ENCODE measurements around the gene DNAJC17. TPM values are rescaled to one million over a fixed set of nuclear protein-coding genes. Genes with fewer than 3 reads are reported as not detected.

Gene DNAJC17
- total RNA-seq, 1 experiment from 2014 or later: 14.8 TPM

DNA sequence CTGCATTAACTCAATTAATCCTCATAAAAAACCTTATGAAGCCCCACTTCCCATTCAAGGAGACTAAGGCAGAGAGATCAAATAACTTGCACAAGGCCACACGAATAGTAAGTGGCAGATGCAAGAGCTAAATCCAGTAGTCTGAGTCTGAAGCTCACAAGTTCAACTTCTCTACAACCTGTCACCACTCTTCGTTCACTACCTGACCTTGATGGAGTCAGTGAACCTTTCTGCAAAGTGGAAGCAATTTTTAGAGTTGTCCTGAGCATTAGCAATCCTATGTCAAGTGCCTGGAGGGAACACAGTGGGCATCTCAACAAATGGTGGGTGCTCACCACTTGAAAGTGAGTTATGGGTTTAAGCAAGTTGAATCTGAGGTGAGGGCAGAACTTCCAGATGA, 34.5 kb upstream of the DNAJC17 start:
- no peaks in the 10 kb centered on the region for H3K79me2 ChIP-seq (ENCODE audit: low read length)
- no peak overlapping the region for H3K27ac ChIP-seq (ENCODE audit: low read length)
- no peaks in the 10 kb centered on the region for H3K9me2 ChIP-seq (replicated peaks; ENCODE audit: insufficient read depth, low read length)
- no peak overlapping the region for H3K4me3 ChIP-seq (ENCODE audit: low read length)
- no peaks in the 10 kb centered on the region for H3K9me3 ChIP-seq (ENCODE audit: low read length)
- DNase-seq: no peak
- H3K9ac ChIP-seq (ENCODE audit: low read length): no peak overlapping the region
- no peak overlapping the region for H2AFZ ChIP-seq (ENCODE audit: low read length)
- H4K20me1 ChIP-seq (ENCODE audit: insufficient read depth, low read depth, low read length): no peaks in the 10 kb centered on the region
- no peak overlapping the region for H3K4me2 ChIP-seq (ENCODE audit: low read depth, low read length, poor library complexity, severe bottlenecking)
- H3K36me3 ChIP-seq (ENCODE audit: insufficient read depth, low read length): no peaks in the 10 kb centered on the region
- no peaks in the 10 kb centered on the region for H3K27me3 ChIP-seq (ENCODE audit: low read length)
- H3K4me1 ChIP-seq (ENCODE audit: low read length): peaks cover 16% of the 10 kb centered on the region

DNA sequence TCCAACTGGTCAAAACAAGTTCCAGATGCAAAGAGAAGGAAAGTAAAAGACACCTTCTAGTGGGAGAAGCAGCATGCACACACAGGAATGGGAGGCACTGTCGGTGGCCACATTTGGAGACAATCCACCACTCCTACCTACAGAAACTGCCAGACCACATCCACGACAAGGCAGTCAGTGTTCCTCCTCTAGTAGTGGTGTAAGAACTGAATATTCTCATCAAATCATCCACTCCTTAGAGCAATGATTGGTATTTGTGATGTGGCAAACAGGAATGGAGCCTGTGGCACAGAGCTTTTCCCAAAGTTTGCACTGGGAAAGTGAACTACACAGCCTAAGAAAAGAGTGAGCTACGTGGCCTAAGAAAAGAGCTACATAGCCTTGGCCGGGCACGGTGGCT, 31.5 kb upstream of the DNAJC17 start:
- no peaks in the 10 kb centered on the region for H3K9me3 ChIP-seq (ENCODE audit: low read length)
- no peaks in the 10 kb centered on the region for H3K79me2 ChIP-seq (ENCODE audit: low read length)
- no peaks in the 10 kb centered on the region for H3K36me3 ChIP-seq (ENCODE audit: insufficient read depth, low read length)
- no peak overlapping the region for H3K27ac ChIP-seq (ENCODE audit: low read length)
- H3K9me2 ChIP-seq (replicated peaks; ENCODE audit: insufficient read depth, low read length): no peaks in the 10 kb centered on the region
- no peak overlapping the region for H3K4me3 ChIP-seq (ENCODE audit: low read length)
- DNase-seq: no peak
- no peak overlapping the region for H2AFZ ChIP-seq (ENCODE audit: low read length)
- no peak overlapping the region for H3K9ac ChIP-seq (ENCODE audit: low read length)
- H3K4me1 ChIP-seq (ENCODE audit: low read length): peaks cover 4% of the 10 kb centered on the region
- H4K20me1 ChIP-seq (ENCODE audit: insufficient read depth, low read depth, low read length): no peaks in the 10 kb centered on the region
- H3K4me2 ChIP-seq (ENCODE audit: low read depth, low read length, poor library complexity, severe bottlenecking): no peak overlapping the region
- no peaks in the 10 kb centered on the region for H3K27me3 ChIP-seq (ENCODE audit: low read length)

DNA sequence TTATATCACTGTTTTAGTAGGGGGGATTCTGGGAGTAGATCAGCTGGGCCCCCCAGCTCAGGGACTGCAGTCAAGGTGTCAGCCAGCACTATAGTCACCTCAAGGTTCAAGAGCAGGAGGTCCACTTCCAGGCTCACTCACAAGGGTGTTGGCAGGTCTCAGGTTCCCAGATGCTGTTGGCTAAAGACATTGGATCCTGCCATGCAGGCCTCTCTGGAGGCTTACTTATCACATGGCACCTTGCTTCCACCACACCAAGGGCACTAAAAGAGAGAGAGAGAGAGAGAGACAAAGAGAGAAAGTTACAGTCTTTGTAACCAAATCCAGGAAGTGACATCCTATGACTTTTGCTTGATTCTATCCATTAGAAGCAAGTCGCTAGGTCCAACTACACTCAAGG, 28.7 kb upstream of the DNAJC17 start:
- Histone ChIP-seq H3K27ac (ENCODE audit: low read length) (no peak overlapping the region), H3K36me3 (ENCODE audit: insufficient read depth, low read length) (no peaks in the 10 kb centered on the region), H3K4me2 (ENCODE audit: low read depth, low read length, poor library complexity, severe bottlenecking) (no peak overlapping the region), H3K9ac (ENCODE audit: low read length) (no peak overlapping the region), H3K4me1 (ENCODE audit: low read length) (no peaks in the 10 kb centered on the region), H3K9me2 (replicated peaks; ENCODE audit: insufficient read depth, low read length) (no peaks in the 10 kb centered on the region), H3K9me3 (ENCODE audit: low read length) (no peaks in the 10 kb centered on the region), H4K20me1 (ENCODE audit: insufficient read depth, low read depth, low read length) (no peaks in the 10 kb centered on the region), H3K79me2 (ENCODE audit: low read length) (no peaks in the 10 kb centered on the region), H3K27me3 (ENCODE audit: low read length) (no peaks in the 10 kb centered on the region), H2AFZ (ENCODE audit: low read length) (no peak overlapping the region), H3K4me3 (ENCODE audit: low read length) (no peak overlapping the region)
- no peak for DNase-seq

DNA sequence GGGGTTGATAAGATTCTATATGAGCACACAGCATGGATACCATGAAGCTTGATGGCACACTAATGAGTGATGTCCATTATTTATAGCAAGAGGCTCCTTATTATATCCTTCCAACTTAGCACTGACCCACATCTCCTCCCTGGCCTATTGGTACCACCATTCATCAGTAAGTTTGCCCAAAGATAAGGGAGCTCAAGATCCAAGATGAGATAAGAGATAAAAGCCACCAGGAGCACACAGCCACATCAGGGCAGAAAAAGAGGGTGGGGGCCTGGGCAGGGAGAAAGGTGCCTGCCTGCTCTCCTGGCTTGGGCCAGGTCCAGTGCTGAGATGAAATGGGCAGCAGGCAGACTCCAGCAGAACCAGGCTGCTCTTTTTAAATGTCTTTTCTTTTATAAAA, 25.6 kb upstream of the DNAJC17 start:
- Histone ChIP-seq H3K9ac (ENCODE audit: low read length) (no peak overlapping the region), H3K9me3 (ENCODE audit: low read length) (no peaks in the 10 kb centered on the region), H3K9me2 (replicated peaks; ENCODE audit: insufficient read depth, low read length) (no peaks in the 10 kb centered on the region), H3K79me2 (ENCODE audit: low read length) (no peaks in the 10 kb centered on the region), H3K27me3 (ENCODE audit: low read length) (no peaks in the 10 kb centered on the region), H3K4me1 (ENCODE audit: low read length) (peaks cover 4% of the 10 kb centered on the region; the same call in 1 of the 2 replicates), H3K27ac (ENCODE audit: low read length) (no peak overlapping the region), H3K4me3 (ENCODE audit: low read length) (no peak overlapping the region), H3K4me2 (ENCODE audit: low read depth, low read length, poor library complexity, severe bottlenecking) (no peak overlapping the region), H3K36me3 (ENCODE audit: insufficient read depth, low read length) (no peaks in the 10 kb centered on the region), H4K20me1 (ENCODE audit: insufficient read depth, low read depth, low read length) (no peaks in the 10 kb centered on the region), H2AFZ (ENCODE audit: low read length) (no peak overlapping the region)
- no peak for DNase-seq

DNA sequence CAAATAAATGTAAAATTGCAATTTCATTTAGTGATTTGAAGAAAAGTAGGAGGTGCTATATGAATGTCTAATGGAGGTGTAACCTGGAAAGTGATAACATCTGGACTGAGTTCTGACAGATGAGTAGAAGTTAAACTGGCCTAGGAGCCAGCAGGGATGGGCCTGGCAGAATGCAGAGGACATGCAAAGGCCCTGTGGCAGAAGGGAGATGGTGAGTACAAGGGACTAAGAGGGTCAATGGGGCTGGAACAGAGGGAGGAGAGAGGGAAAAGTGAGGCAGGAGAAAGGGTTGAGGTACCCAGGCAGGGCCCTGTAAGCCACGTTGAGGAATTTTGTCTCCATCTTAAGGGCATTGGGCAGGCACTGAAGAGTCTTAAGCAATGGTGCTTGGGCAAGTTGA, 24.6 kb upstream of the DNAJC17 start:
- no peak overlapping the region for H3K9ac ChIP-seq (ENCODE audit: low read length)
- no peaks in the 10 kb centered on the region for H3K27me3 ChIP-seq (ENCODE audit: low read length)
- H3K9me3 ChIP-seq (ENCODE audit: low read length): no peaks in the 10 kb centered on the region
- no peaks in the 10 kb centered on the region for H3K79me2 ChIP-seq (ENCODE audit: low read length)
- H3K36me3 ChIP-seq (ENCODE audit: insufficient read depth, low read length): no peaks in the 10 kb centered on the region
- H3K27ac ChIP-seq (ENCODE audit: low read length): no peak overlapping the region
- H4K20me1 ChIP-seq (ENCODE audit: insufficient read depth, low read depth, low read length): no peaks in the 10 kb centered on the region
- H3K4me3 ChIP-seq (ENCODE audit: low read length): no peak overlapping the region
- no peak overlapping the region for H2AFZ ChIP-seq (ENCODE audit: low read length)
- H3K4me1 ChIP-seq (ENCODE audit: low read length): peaks cover 4% of the 10 kb centered on the region; the same call in 1 of the 2 replicates
- H3K9me2 ChIP-seq (replicated peaks; ENCODE audit: insufficient read depth, low read length): no peaks in the 10 kb centered on the region
- DNase-seq: no peak
- H3K4me2 ChIP-seq (ENCODE audit: low read depth, low read length, poor library complexity, severe bottlenecking): no peak overlapping the region

DNA sequence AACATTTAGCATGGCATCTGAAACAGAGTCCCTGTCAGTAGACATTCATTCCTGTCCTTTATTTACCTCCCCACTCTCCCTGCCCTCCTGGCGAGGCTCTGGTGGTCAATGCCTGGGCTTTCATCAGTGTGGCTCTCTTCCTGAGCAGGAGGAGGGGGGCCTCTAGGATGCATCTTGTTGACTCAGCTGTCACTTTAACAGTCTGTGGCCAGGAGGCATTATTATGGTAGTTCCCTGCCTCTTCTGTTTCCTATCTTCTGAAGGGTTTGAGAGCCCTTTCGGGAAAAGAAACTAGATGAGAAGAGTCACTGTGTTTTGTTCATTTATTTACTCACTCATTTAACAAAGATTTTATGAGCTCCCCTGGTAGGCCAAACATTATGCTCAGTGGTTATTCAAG, 23.6 kb upstream of the DNAJC17 start:
- no peaks in the 10 kb centered on the region for H3K79me2 ChIP-seq (ENCODE audit: low read length)
- H3K4me2 ChIP-seq (ENCODE audit: low read depth, low read length, poor library complexity, severe bottlenecking): no peak overlapping the region
- no peak overlapping the region for H3K27ac ChIP-seq (ENCODE audit: low read length)
- H4K20me1 ChIP-seq (ENCODE audit: insufficient read depth, low read depth, low read length): no peaks in the 10 kb centered on the region
- no peak overlapping the region for H3K9ac ChIP-seq (ENCODE audit: low read length)
- no peaks in the 10 kb centered on the region for H3K9me3 ChIP-seq (ENCODE audit: low read length)
- no peaks in the 10 kb centered on the region for H3K9me2 ChIP-seq (replicated peaks; ENCODE audit: insufficient read depth, low read length)
- no peaks in the 10 kb centered on the region for H3K36me3 ChIP-seq (ENCODE audit: insufficient read depth, low read length)
- 0 out of 2 replicates have a peak overlapping the region, but pooled peaks have one; percentile 1 for H2AFZ ChIP-seq (ENCODE audit: low read length)
- peaks cover 4% of the 10 kb centered on the region; the same call in 1 of the 2 replicates for H3K4me1 ChIP-seq (ENCODE audit: low read length)
- no peaks in the 10 kb centered on the region for H3K27me3 ChIP-seq (ENCODE audit: low read length)
- no peak for DNase-seq
- H3K4me3 ChIP-seq (ENCODE audit: low read length): no peak overlapping the region

DNA sequence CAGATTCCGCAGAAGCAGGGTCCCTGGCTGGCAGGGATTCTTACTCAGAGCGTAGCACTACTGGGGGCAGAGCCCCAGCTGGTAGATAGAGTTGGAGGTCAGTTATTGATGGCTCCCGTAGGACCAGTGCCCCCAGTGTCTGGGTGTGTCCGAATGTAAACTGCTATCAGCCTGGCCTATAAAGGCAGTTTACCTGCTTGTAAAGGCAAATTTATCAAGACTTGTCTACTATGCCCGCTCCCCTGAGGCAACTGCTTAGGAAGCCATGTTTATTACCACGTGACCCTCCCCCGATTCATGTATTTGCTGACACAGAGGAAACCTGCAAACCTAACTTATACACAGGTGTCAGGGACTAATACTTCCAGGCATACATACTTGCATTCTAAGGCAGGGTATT, 21.8 kb upstream of the DNAJC17 start:
- DNase-seq: peak; percentile 63
- Histone ChIP-seq H4K20me1 (ENCODE audit: insufficient read depth, low read depth, low read length) (no peaks in the 10 kb centered on the region), H3K36me3 (ENCODE audit: insufficient read depth, low read length) (no peaks in the 10 kb centered on the region), H3K9ac (ENCODE audit: low read length) (no peak overlapping the region), H3K79me2 (ENCODE audit: low read length) (no peaks in the 10 kb centered on the region), H2AFZ (ENCODE audit: low read length) (peak overlapping the region; percentile 51; the same call in 1 of the 2 replicates), H3K27ac (ENCODE audit: low read length) (no peak overlapping the region), H3K9me2 (replicated peaks; ENCODE audit: insufficient read depth, low read length) (no peaks in the 10 kb centered on the region), H3K4me3 (ENCODE audit: low read length) (no peak overlapping the region), H3K9me3 (ENCODE audit: low read length) (no peaks in the 10 kb centered on the region), H3K4me1 (ENCODE audit: low read length) (peaks cover 4% of the 10 kb centered on the region; the same call in 1 of the 2 replicates), H3K27me3 (ENCODE audit: low read length) (no peaks in the 10 kb centered on the region), H3K4me2 (ENCODE audit: low read depth, low read length, poor library complexity, severe bottlenecking) (peak overlapping the region; percentile 30)

DNA sequence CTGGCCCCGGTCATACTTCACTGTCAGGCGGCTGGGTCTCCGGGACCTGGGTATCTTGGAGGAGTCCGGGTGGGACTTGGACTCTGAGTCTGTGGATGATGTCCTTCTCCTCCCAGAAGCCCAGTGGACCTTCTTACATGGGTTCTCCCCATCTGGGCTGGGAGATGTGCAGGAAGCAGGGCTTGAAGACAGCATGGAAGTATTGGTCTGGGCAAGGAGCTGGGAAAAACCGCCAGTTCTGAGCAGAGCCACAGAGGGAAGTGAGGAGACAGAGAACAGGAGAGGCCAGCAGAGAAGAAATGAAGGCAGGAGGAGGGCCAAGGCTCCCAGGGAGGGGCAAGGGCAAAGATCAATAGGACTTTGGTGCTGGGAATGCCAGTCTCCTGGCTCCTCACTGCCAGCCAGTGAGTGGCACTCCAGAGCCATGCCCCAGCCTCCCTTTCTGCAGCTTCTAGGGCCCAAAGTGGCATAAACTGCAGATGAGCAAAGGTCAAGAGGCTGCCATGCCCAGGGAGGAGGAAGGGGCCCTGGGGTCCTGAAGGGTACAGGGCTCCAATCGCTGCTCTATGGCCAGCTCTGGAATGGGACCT, 21.3 kb upstream of the DNAJC17 start, which contains the start of gene PPP1R14D:
Gene PPP1R14D (minus strand): TSS at position 262 of the 590 bp plus-strand sequence. CDS start 67 bp downstream, at position 195.
- no peaks in the 10 kb centered on the region for H3K36me3 ChIP-seq (ENCODE audit: insufficient read depth, low read length)
- peak within 1 kb of the TSS; percentile 51; the same call in 1 of the 2 replicates for H2AFZ ChIP-seq (ENCODE audit: low read length)
- no peaks in the 10 kb centered on the region for H4K20me1 ChIP-seq (ENCODE audit: insufficient read depth, low read depth, low read length)
- no peaks in the 10 kb centered on the region for H3K79me2 ChIP-seq (ENCODE audit: low read length)
- H3K4me3 ChIP-seq (ENCODE audit: low read length): no peak within 1 kb of the TSS
- no peaks in the 10 kb centered on the region for H3K9me3 ChIP-seq (ENCODE audit: low read length)
- H3K4me1 ChIP-seq (ENCODE audit: low read length): peaks cover 4% of the 10 kb centered on the region; the same call in 1 of the 2 replicates
- no peak within 1 kb of the TSS for H3K9ac ChIP-seq (ENCODE audit: low read length)
- no peak for DNase-seq
- H3K27me3 ChIP-seq (ENCODE audit: low read length): no peaks in the 10 kb centered on the region
- no peak within 1 kb of the TSS for H3K27ac ChIP-seq (ENCODE audit: low read length)
- peak within 1 kb of the TSS; percentile 30 for H3K4me2 ChIP-seq (ENCODE audit: low read depth, low read length, poor library complexity, severe bottlenecking)
- no peaks in the 10 kb centered on the region for H3K9me2 ChIP-seq (replicated peaks; ENCODE audit: insufficient read depth, low read length)

Measured in Karpas-422 (cell line).